ENCODE measurements around the gene MACO1. TPM values are rescaled to one million over a fixed set of nuclear protein-coding genes. Genes with fewer than 3 reads are reported as not detected.
"Not testable (repeated sequence)": the region's sequence is repeated elsewhere in the genome, so short reads cannot be mapped to it uniquely, and the experiment has no call there.

The MACO1 gene
- total RNA-seq (2014; rRNA removed; shearing (Covaris generic)): 79.2 and 84.0 TPM in 2 replicates

- DNase-seq (ENCODE audit: low spot score): peak; percentile 98
- in situ Hi-C loops (cut with HindIII; ENCODE audit: low sequenced_read_pairs): no loop called here
Observed at GRCh38 chr1:25430073-25430966, at the start of gene MACO1. Gene MACO1 (plus strand): TSS chr1:25430897. CDS start chr1:25431099, 202 bp downstream.

- in situ Hi-C loops (cut with HindIII; ENCODE audit: low sequenced_read_pairs); DNase-seq (ENCODE audit: low spot score): not testable (repeated sequence)
Observed at GRCh38 chr1:25382543-25382942, 48.2 kb upstream of the MACO1 start.

GRCh38 chr1:25383090-25383489 is 47.6 kb upstream of the MACO1 start:
- DNase-seq (ENCODE audit: low spot score); in situ Hi-C loops (cut with HindIII; ENCODE audit: low sequenced_read_pairs): not testable (repeated sequence)

- in situ Hi-C loops (cut with HindIII; ENCODE audit: low sequenced_read_pairs): not testable (repeated sequence)
Observed at GRCh38 chr1:25383875-25384274, 46.8 kb upstream of the MACO1 start.

GRCh38 chr1:25387096-25387495 is 43.6 kb upstream of the MACO1 start:
- DNase-seq (ENCODE audit: low spot score); in situ Hi-C loops (cut with HindIII; ENCODE audit: low sequenced_read_pairs): not testable (repeated sequence)

More at GRCh38 chr1:25383875-25384274, 46.8 kb upstream of the MACO1 start:
- not testable (repeated sequence) for DNase-seq (ENCODE audit: low spot score)

GRCh38 chr1:25388691-25389090 is 42.0 kb upstream of the MACO1 start:
- in situ Hi-C loops (cut with HindIII; ENCODE audit: low sequenced_read_pairs); DNase-seq (ENCODE audit: low spot score): not testable (repeated sequence)

GRCh38 chr1:25389721-25390120 is 41.0 kb upstream of the MACO1 start:
- in situ Hi-C loops (cut with HindIII; ENCODE audit: low sequenced_read_pairs); DNase-seq (ENCODE audit: low spot score): not testable (repeated sequence)

GRCh38 chr1:25392841-25393240 is 37.9 kb upstream of the MACO1 start:
- DNase-seq (ENCODE audit: low spot score): no peak
- in situ Hi-C loops (cut with HindIII; ENCODE audit: low sequenced_read_pairs): no loop called here

GRCh38 chr1:25397549-25397948 is 33.1 kb upstream of the MACO1 start:
- in situ Hi-C loops (cut with HindIII; ENCODE audit: low sequenced_read_pairs); DNase-seq (ENCODE audit: low spot score): not testable (repeated sequence)

- in situ Hi-C loops (cut with HindIII; ENCODE audit: low sequenced_read_pairs); DNase-seq (ENCODE audit: low spot score): not testable (repeated sequence)
Observed at GRCh38 chr1:25398079-25398478, 32.6 kb upstream of the MACO1 start.

- in situ Hi-C loops (cut with HindIII; ENCODE audit: low sequenced_read_pairs): not testable (repeated sequence)
- peak; percentile 17 for DNase-seq (ENCODE audit: low spot score)
Observed at GRCh38 chr1:25402947-25403803, 27.5 kb upstream of the MACO1 start.

GRCh38 chr1:25405731-25406305 is 24.9 kb upstream of the MACO1 start:
- in situ Hi-C loops (cut with HindIII; ENCODE audit: low sequenced_read_pairs); DNase-seq (ENCODE audit: low spot score): not testable (repeated sequence)

GRCh38 chr1:25409641-25410427 is 20.9 kb upstream of the MACO1 start:
- DNase-seq (ENCODE audit: low spot score); in situ Hi-C loops (cut with HindIII; ENCODE audit: low sequenced_read_pairs): not testable (repeated sequence)

- in situ Hi-C loops (cut with HindIII; ENCODE audit: low sequenced_read_pairs): not testable (repeated sequence)
Observed at GRCh38 chr1:25412872-25413623, 17.6 kb upstream of the MACO1 start.

GRCh38 chr1:25414157-25414556 is 16.5 kb upstream of the MACO1 start:
- in situ Hi-C loops (cut with HindIII; ENCODE audit: low sequenced_read_pairs); DNase-seq (ENCODE audit: low spot score): not testable (repeated sequence)

More at GRCh38 chr1:25412872-25413623, 17.6 kb upstream of the MACO1 start:
- not testable (repeated sequence) for DNase-seq (ENCODE audit: low spot score)

GRCh38 chr1:25414578-25414977 is 16.1 kb upstream of the MACO1 start:
- in situ Hi-C loops (cut with HindIII; ENCODE audit: low sequenced_read_pairs); DNase-seq (ENCODE audit: low spot score): not testable (repeated sequence)

GRCh38 chr1:25417280-25417679 is 13.4 kb upstream of the MACO1 start:
- DNase-seq (ENCODE audit: low spot score); in situ Hi-C loops (cut with HindIII; ENCODE audit: low sequenced_read_pairs): not testable (repeated sequence)

GRCh38 chr1:25419339-25419738 is 11.4 kb upstream of the MACO1 start:
- in situ Hi-C loops (cut with HindIII; ENCODE audit: low sequenced_read_pairs); DNase-seq (ENCODE audit: low spot score): not testable (repeated sequence)
